Measurements from ENCODE around the gene RNF2.

The RNF2 gene

DNA sequence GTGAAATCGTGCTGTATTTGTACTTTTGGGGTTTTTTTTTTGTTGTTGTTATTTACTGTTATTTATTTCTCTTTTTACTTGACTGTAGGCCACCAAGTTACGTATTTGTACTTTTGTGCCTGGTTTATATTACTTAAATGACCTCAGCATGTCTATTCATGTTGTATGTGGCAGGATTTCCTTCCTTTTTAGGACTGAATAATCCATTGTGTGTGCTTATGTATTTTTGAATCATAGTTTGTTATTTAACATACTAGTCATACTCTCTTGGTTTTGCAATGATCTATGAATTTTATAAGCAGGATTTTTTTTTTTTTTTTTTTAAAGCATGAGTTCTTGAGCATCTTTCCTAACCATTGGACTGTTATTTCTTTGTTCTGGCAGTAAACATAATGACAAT is 51.2 kb downstream of the RNF2 start:
- Histone ChIP-seq H3K36me3 (ENCODE audit: insufficient read depth, low read length) (peaks cover 48% of the 10 kb centered on the region), H3K27ac (ENCODE audit: low read depth, low read length, poor library complexity, severe bottlenecking) (no peak overlapping the region), H3K4me2 (ENCODE audit: low read length) (no peak overlapping the region), H3K79me2 (ENCODE audit: insufficient read depth, low read length) (no peaks in the 10 kb centered on the region), H3K4me1 (ENCODE audit: insufficient read depth, low read length, severe bottlenecking) (no peaks in the 10 kb centered on the region), H2AFZ (ENCODE audit: low read length) (no peak overlapping the region), H3K9ac (ENCODE audit: low read length) (no peak overlapping the region), H4K20me1 (ENCODE audit: insufficient read depth, low read length) (no peaks in the 10 kb centered on the region), H3F3A (ENCODE audit: insufficient read depth, low read length) (no peaks in the 10 kb centered on the region), H3K27me3 (ENCODE audit: insufficient read depth, low read length) (no peaks in the 10 kb centered on the region), H3K4me3 (ENCODE audit: low read depth, low read length, poor library complexity, severe bottlenecking) (no peak overlapping the region), H3K9me3 (ENCODE audit: low read length) (no peaks in the 10 kb centered on the region), H3K9me2 (ENCODE audit: low read depth, low read length) (no peaks in the 10 kb centered on the region)
- TF ChIP-seq, protein P1, sequence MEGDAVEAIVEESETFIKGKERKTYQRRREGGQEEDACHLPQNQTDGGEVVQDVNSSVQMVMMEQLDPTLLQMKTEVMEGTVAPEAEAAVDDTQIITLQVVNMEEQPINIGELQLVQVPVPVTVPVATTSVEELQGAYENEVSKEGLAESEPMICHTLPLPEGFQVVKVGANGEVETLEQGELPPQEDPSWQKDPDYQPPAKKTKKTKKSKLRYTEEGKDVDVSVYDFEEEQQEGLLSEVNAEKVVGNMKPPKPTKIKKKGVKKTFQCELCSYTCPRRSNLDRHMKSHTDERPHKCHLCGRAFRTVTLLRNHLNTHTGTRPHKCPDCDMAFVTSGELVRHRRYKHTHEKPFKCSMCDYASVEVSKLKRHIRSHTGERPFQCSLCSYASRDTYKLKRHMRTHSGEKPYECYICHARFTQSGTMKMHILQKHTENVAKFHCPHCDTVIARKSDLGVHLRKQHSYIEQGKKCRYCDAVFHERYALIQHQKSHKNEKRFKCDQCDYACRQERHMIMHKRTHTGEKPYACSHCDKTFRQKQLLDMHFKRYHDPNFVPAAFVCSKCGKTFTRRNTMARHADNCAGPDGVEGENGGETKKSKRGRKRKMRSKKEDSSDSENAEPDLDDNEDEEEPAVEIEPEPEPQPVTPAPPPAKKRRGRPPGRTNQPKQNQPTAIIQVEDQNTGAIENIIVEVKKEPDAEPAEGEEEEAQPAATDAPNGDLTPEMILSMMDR (IDR thresholded peaks at IDR 0.05; ENCODE audit: low read length) = no peak
- no peak for TF ChIP-seq EZH2 (IDR thresholded peaks at IDR 0.05; ENCODE audit: borderline replicate concordance, low read length)

DNA sequence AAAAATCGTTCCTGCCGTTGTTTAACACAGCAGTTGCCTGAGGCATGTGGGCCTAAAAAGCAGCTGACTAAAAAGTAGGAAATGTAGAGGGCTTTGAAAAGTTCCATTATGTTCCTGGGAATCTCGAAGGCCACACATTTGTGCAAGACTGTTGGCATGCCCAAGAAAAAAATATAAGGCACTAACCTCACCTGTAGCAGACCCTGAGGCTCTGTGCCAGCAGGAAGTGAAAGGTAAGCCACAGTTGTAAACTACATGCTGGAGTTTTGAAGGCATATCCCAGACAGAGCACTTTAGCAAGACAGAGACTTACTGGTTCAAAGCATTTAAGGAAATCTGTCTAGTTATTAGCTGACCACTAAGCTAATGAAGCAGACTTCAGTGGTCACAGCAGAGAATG is 58.7 kb downstream of the RNF2 start:
- Histone ChIP-seq H3F3A (ENCODE audit: insufficient read depth, low read length) (no peaks in the 10 kb centered on the region), H3K27ac (ENCODE audit: low read depth, low read length, poor library complexity, severe bottlenecking) (no peak overlapping the region), H2AFZ (ENCODE audit: low read length) (no peak overlapping the region), H3K4me3 (ENCODE audit: low read depth, low read length, poor library complexity, severe bottlenecking) (no peak overlapping the region), H4K20me1 (ENCODE audit: insufficient read depth, low read length) (no peaks in the 10 kb centered on the region), H3K9ac (ENCODE audit: low read length) (no peak overlapping the region), H3K9me3 (ENCODE audit: low read length) (peaks cover 4% of the 10 kb centered on the region; the same call in 1 of the 2 replicates), H3K9me2 (ENCODE audit: low read depth, low read length) (no peaks in the 10 kb centered on the region), H3K27me3 (ENCODE audit: insufficient read depth, low read length) (no peaks in the 10 kb centered on the region), H3K4me2 (ENCODE audit: low read length) (no peak overlapping the region), H3K4me1 (ENCODE audit: insufficient read depth, low read length, severe bottlenecking) (no peaks in the 10 kb centered on the region), H3K79me2 (ENCODE audit: insufficient read depth, low read length) (no peaks in the 10 kb centered on the region), H3K36me3 (ENCODE audit: insufficient read depth, low read length) (peaks cover 22% of the 10 kb centered on the region)
- no peak for TF ChIP-seq EZH2 (IDR thresholded peaks at IDR 0.05; ENCODE audit: borderline replicate concordance, low read length)
- TF ChIP-seq, protein P1 (IDR thresholded peaks at IDR 0.05; ENCODE audit: low read length) = no peak

DNA sequence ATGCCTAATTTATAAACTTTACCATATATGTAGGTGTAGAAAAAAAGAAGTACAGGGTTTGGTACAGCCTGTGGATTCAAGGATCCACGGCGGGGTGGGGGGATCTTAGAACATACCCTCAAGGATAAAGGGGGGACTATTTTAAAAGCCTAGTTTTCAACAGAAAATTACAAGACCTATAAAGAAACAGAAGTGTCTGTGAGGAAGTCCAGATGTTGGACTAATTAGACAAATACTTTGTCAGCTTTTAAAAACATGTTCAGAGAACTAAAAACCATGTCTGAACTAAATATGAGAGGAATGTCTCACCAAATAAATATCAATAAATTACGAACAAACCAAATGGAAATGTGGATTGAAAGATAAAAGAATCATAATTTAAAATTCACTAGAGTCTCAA is 59.8 kb downstream of the RNF2 start:
- no peaks in the 10 kb centered on the region for H4K20me1 ChIP-seq (ENCODE audit: insufficient read depth, low read length)
- no peaks in the 10 kb centered on the region for H3F3A ChIP-seq (ENCODE audit: insufficient read depth, low read length)
- H3K4me3 ChIP-seq (ENCODE audit: low read depth, low read length, poor library complexity, severe bottlenecking) = no peak overlapping the region
- peaks cover 12% of the 10 kb centered on the region for H3K36me3 ChIP-seq (ENCODE audit: insufficient read depth, low read length)
- H2AFZ ChIP-seq (ENCODE audit: low read length) = no peak overlapping the region
- H3K79me2 ChIP-seq (ENCODE audit: insufficient read depth, low read length) = no peaks in the 10 kb centered on the region
- H3K4me1 ChIP-seq (ENCODE audit: insufficient read depth, low read length, severe bottlenecking) = no peaks in the 10 kb centered on the region
- H3K4me2 ChIP-seq (ENCODE audit: low read length) = no peak overlapping the region
- no peak overlapping the region for H3K27ac ChIP-seq (ENCODE audit: low read depth, low read length, poor library complexity, severe bottlenecking)
- peaks cover 4% of the 10 kb centered on the region; the same call in 1 of the 2 replicates for H3K9me3 ChIP-seq (ENCODE audit: low read length)
- no peaks in the 10 kb centered on the region for H3K9me2 ChIP-seq (ENCODE audit: low read depth, low read length)
- no peak overlapping the region for H3K9ac ChIP-seq (ENCODE audit: low read length)
- TF ChIP-seq EZH2 (IDR thresholded peaks at IDR 0.05; ENCODE audit: borderline replicate concordance, low read length) = no peak
- TF ChIP-seq, protein P1 (IDR thresholded peaks at IDR 0.05; ENCODE audit: low read length) = no peak
- H3K27me3 ChIP-seq (ENCODE audit: insufficient read depth, low read length) = no peaks in the 10 kb centered on the region

Data from OCI-LY1 (cell line).